Body of pancreas (tissue), 4 donors: ENCODE results near the gene ZNF532. TPM values are rescaled to one million over a fixed set of nuclear protein-coding genes. Genes with fewer than 3 reads are reported as not detected.

Experiments used
- ATAC-seq: fragments of 150-250 bp; one replicate; pipeline ENCODE4 v1.9.1; 2016
- DNase-seq, 4 donors: peaks; one replicate each; pipeline ENCODE4 v3.0.0-alpha.2; 2019
- H3K27ac ChIP-seq, 4 donors: fragments of 200-600 bp; sonication (generic); 1 replicate in 3 of 4; 2 replicates in 1 of 4; pipeline versions ENCODE4 v1.5.1 to v1.6.1; 2016 to 2019; ENCODE audit warnings: mild to moderate bottlenecking in 1 of 4, mixed read lengths in 1 of 4, moderate library complexity in 1 of 4
- H3K27me3 ChIP-seq, 2 donors: fragments of 200-600 bp; sonication (generic); one replicate each; pipeline ENCODE4 v1.6.0; 2016; ENCODE audit warnings: mild to moderate bottlenecking in 1 of 2
- H3K36me3 ChIP-seq, 2 donors: fragments of 200-600 bp; sonication (generic); replicated peaks in 1 of 2; 2 replicates each; pipeline ENCODE4 v1.5.1; 2016; ENCODE audit warnings: low read depth in 2 of 2; ENCODE audit not compliant: insufficient read depth in 1 of 2
- H3K4me1 ChIP-seq: fragments of 200-600 bp; sonication (generic); one replicate; pipeline ENCODE4 v1.6.0; 2016
- H3K4me3 ChIP-seq, 2 donors: fragments of 200-600 bp; sonication (generic); 1 replicate in 1 of 2; 2 replicates in 1 of 2; pipeline ENCODE4 v1.5.1; 2016 to 2019
- H3K9me3 ChIP-seq, 3 donors: fragments of 200-600 bp; sonication (generic); 1 replicate in 2 of 3; 2 replicates in 1 of 3; pipeline ENCODE4 v1.5.1; 2016
- CTCF ChIP-seq, 7 experiments: fragments of 450-650 bp in 4 of 7; fragments of 200-600 bp in 3 of 7; sonication (generic) in 3 of 7; IDR thresholded peaks; one replicate each; pipeline ENCODE4 v1.5.1; 2016 to 2019; ENCODE audit warnings: antibody characterized with exemption in 7 of 7
- POLR2A ChIP-seq, 3 donors: fragments of 450-650 bp; IDR thresholded peaks; one replicate each; pipeline ENCODE4 v1.6.1; 2016; ENCODE audit warnings: antibody characterized with exemption in 3 of 3, mild to moderate bottlenecking in 2 of 3
- WGBS, 2 donors: methylation state at CpG; one replicate each; pipeline ENCODE4 v1.1.5; 2017; 5-methylcytosine and 5-hydroxymethylcytosine counted together
- intact Hi-C: fragments of 100-400 bp; cut with DNase I; formaldehyde crosslinking; loops from one replicate; pipeline ENCODE4 v1.15.1; 2023
- total RNA-seq, 2 donors: library from RNA; depleted of rRNA; stranded (reverse); fragments of >200 nt; gene quantifications; one replicate each; pipeline ENCODE4 v1.1.0, GENCODE V29; 2016

The ZNF532 gene
- total RNA-seq, 2 donors from 2014 or later = 12.2 to 52.1 TPM

DNA sequence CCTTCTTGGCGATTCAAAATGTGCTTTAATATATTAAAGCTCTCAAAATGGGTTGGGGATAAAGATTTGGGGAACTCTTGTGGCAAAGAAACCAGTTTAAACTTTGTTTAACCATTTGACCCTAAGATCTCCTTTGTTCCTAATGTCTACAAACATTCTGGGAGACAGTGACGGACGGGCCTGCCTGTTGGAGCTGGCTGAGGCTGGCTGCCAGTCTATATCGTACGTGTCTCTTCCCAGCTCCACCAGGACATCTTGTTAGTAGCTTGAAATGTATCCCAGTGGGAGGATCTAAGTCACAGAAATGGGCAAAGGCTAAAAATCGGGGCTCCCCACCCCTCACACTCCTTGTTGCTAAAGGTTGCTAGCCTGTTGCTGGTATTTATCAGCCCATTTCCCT is 30.7 kb downstream of the ZNF532 start:
- WGBS, 2 donors = 66 to 68% methylated on average over 6 of the region's 6 CpGs
- ATAC-seq (no peak), DNase-seq (no peak)
- Histone ChIP-seq H3K36me3 (no peaks in the 10 kb centered on the region), H3K4me1 (no peaks in the 10 kb centered on the region), H3K4me3 (no peak overlapping the region), H3K27me3 (no peaks in the 10 kb centered on the region), H3K27ac (no peak overlapping the region), H3K9me3 (no peaks in the 10 kb centered on the region)
- TF ChIP-seq POLR2A (IDR thresholded peaks at IDR 0.05) (no peak), CTCF (IDR thresholded peaks at IDR 0.05) (no peak)
- intact Hi-C loops = no loop called here

DNA sequence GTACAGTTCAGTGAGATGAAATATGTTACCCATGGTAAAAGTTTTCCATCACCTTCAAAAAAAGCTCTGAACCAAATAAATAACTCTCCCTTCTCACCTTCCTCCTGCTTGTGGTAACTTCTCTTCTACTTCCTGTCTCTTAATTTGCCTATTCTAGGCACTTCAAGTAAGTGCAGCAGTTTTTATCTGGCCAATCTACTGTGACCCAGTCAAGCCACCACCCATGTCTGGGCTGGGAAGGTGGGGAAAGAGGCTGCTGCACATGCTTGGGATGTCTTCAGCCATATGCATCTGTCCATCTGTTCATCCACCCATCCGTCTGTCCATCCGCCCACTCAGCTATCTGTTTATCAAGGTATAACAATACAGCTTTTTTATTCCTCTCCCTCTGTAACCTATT is 31.6 kb downstream of the ZNF532 start:
- H3K27ac ChIP-seq = no peak overlapping the region
- intact Hi-C loops = no loop called here
- TF ChIP-seq CTCF (IDR thresholded peaks at IDR 0.05) (no peak), POLR2A (IDR thresholded peaks at IDR 0.05) (no peak)

GRCh38 chr18:58896734-58897508 is 32.2 kb downstream of the ZNF532 start:
- no peak overlapping the region for H3K4me3 ChIP-seq
- DNase-seq (no peak), ATAC-seq (no peak)
- H3K36me3 ChIP-seq = no peaks in the 10 kb centered on the region
- intact Hi-C loops = no loop called here
- no peaks in the 10 kb centered on the region for H3K4me1 ChIP-seq
- WGBS, 2 donors = 66 to 79% methylated on average over 8 of the region's 8 CpGs
- H3K27ac ChIP-seq = no peak overlapping the region
- H3K27me3 ChIP-seq = no peaks in the 10 kb centered on the region
- no peaks in the 10 kb centered on the region for H3K9me3 ChIP-seq
- TF ChIP-seq POLR2A (IDR thresholded peaks at IDR 0.05) = no peak
- no peak for TF ChIP-seq CTCF (IDR thresholded peaks at IDR 0.05)

More for the DNA sequence above, 31.6 kb downstream of the ZNF532 start:
- Histone ChIP-seq H3K4me3 (no peak overlapping the region), H3K36me3 (no peaks in the 10 kb centered on the region), H3K4me1 (no peaks in the 10 kb centered on the region), H3K27me3 (no peaks in the 10 kb centered on the region), H3K9me3 (no peaks in the 10 kb centered on the region)
- DNase-seq = no peak
- 83 to 87% methylated on average over 2 of the region's 2 CpGs for WGBS, 2 donors
- ATAC-seq = no peak

DNA sequence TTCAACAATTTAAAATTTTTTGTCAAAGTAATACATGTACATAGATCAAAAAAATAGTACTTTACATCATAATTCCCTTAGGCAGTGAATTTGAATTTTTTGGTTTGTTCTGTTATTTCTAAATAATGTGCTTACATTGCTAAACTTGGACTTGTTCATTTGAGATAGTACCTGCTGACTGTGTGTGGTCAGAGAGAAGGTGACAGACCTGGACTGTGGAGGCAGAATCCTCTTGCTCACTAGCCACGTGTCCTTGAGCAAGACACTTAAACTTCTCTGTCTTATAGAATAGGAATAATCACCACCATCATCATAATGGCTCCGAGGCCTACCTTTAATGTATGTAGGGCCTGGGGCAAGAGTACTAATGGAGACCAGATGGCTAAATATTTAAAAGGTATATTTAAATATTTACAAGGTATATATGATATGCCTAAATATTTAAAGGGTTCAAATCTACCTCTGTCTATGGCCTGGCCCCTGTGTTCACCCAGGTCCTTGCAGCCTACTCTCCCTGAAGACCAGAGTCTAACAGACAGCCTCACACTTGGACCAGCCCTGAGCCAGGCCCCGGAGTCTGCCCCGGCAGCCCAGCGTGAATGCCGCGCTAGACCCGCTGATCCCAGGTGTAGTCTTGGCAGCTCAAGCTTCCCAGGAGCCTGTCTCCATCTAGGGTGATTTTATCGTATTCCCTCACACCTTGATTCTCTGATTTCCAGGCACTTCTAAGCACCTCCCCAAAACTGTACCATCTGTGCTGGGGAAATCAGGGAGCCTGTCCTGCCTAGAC is 33.5 kb downstream of the ZNF532 start:
- no peak for ATAC-seq
- intact Hi-C loops = no loop called here
- Histone ChIP-seq H3K27ac (no peak overlapping the region), H3K27me3 (no peaks in the 10 kb centered on the region), H3K4me1 (no peaks in the 10 kb centered on the region), H3K9me3 (no peaks in the 10 kb centered on the region), H3K36me3 (no peaks in the 10 kb centered on the region), H3K4me3 (no peak overlapping the region)
- WGBS, 2 donors = 91 to 96% methylated on average over 8 to 9 of the region's 9 CpGs
- no peak for DNase-seq
- TF ChIP-seq CTCF (IDR thresholded peaks at IDR 0.05) (no peak), POLR2A (IDR thresholded peaks at IDR 0.05) (no peak)
